ENCODE measurements around the gene NR1D1.

Gene NR1D1

DNA sequence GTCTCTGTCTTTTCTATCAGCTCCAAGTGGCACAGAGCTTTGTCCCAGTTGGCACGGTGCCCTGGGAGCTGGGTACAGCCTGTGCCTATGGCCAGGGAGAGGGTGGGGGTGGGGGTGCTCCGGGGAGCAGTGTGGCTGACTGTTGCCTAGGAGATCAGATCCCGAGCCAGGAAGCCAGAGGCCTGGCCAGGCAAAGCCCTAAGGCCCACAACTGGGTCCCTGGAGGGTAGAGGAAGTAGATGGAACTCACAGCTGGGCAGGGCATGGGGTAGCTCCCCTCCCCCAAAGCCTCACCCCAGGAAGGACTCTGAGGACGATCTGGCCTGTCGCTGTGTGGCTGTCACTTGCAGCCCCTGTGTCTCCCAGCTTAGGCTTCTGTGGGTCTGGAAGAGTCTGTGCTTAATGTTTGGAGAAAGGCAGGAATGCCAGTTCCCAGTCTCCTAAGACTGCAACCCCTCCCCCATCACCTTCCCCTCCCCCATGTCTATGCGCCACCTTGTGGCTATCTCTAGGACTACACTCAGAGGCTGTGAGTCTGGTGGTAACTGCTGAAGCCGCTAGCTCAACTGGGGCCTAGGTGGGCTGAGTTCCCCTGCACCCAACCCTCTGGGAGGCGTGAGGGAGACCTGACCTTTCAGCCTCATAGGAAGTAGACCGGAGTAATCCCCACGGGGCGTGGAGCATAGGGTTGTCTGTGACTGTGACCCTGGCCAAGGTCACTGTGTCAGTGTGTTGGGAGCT is 25.0 kb downstream of the NR1D1 start:
- DNase-seq (ENCODE audit: low read depth), result peak; percentile 50

GRCh38 chr17:40074871-40075200 is 25.6 kb downstream of the NR1D1 start:
- DNase-seq (ENCODE audit: low read depth), result no peak

DNA sequence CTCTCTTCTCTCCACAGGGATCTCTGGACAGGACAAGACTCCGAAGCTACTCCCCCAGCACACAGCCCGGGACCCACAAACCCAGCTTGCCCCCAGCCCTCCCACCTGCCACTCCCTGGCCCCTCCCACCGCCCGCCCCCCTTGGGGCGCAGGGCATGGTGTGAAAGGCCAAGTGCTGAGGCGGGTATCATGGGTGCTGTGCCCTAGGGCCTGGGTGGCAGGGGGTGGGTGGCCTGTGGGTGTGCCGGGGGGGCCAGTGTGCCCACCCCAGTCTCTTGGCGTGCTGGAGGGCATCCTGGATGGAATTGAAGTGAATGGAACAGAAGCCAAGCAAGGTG is 26.2 kb downstream of the NR1D1 start:
- no peak for DNase-seq (ENCODE audit: low read depth)

- no peak for DNase-seq (ENCODE audit: low read depth)
Observed at GRCh38 chr17:40073454-40074174, 26.8 kb downstream of the NR1D1 start.

GRCh38 chr17:40072735-40073346 is 27.5 kb downstream of the NR1D1 start:
- no peak for DNase-seq (ENCODE audit: low read depth)

DNA sequence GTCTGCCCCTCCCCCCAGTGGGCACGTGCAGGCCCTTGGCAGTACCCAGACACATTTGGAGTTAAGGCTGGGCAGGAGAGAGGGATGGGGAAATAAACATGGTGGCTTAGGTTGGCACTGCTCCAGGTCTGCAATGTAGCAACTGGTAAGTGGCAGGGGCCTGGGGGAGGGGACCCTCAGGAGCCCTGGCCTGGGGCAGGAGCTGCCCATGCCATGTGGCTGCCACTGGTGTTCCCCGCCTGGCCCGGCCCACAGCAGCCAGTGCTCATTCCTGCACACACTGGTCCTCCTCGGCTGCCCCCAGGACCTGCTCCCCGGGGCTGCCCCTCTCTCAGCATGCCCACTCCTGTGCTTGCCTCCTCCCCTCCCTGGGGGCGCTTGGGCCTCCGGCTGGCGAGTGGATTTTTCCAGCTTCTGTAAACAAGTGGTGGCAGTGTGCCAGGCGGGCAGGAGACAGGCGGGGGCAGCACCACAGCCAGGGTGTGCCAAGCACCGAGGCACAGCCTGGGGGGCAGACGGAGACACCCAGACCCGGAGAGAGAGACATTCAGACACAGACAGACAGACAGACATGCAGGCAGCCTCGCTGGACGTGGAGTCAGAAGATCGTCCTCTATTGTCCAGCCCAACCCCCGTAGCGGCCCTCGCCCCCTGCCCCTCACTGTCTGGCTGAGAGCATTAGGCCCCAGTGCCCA is 28.2 kb downstream of the NR1D1 start:
- DNase-seq (ENCODE audit: low read depth), result no peak

DNA sequence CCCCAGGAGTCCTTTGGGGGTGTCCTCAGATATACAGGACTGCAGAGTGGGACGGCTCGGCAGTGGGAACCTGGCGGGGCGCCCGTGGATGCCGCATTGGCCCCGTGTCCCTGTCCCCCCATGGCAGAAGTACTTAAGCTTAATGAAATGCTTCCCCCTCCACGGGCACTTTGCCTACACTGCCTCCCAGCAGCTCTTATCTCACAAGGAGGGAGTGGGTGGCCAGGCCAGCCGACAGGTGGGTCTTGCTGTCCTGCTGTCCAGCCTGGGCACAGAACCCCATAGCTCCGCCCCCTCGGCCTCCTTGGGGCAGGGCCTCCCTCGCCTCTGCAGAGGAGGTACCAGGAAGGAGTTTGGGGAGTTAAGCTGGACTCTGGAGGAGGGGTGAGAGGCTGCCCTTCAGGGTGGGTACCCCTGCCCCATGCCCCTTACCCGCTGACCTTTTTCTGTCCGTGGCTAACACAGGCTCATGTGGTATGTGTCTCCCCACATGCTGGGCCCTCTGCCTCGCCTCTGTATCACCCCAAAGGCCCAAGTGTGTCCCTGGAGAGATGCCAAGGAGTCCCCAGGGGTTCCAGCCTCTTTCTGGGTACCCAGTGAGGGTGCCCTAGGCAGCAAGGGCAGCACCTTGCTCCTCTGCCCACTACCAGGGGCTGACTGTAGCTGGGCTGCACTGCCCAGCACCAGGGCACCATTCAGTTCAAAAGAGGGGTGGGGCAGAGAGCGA is 28.9 kb downstream of the NR1D1 start:
- no peak for DNase-seq (ENCODE audit: low read depth)

DNA sequence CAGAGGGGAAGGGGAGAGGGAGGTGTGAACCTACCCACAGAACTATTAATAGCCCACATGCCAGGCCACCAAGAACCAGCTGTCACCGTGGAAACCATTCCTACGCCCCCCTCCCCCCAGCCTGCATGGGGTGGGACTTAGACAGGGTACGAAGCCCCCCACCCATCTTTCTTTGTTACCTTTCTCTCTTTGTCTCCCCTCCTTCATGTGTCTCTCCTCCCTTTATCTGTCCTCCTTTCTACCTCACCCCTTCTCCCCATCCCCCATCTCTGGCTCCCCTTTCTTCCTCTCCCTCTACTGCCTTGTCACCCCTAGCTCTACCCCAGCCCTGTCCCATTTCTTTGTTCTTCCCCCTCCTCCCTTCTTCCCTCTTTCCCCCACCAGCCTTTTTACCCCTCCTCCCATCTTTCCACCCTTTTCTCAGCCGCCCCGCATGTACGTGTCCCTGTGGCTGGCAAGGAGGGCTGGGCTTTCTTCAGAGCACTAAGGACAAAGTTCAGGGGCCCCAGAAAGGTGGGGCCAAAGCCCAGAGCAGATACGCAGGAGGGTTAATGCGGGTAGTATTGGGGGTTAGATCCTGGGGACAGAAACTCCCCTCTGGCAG is 29.6 kb downstream of the NR1D1 start:
- DNase-seq (ENCODE audit: low read depth), result no peak

DNA sequence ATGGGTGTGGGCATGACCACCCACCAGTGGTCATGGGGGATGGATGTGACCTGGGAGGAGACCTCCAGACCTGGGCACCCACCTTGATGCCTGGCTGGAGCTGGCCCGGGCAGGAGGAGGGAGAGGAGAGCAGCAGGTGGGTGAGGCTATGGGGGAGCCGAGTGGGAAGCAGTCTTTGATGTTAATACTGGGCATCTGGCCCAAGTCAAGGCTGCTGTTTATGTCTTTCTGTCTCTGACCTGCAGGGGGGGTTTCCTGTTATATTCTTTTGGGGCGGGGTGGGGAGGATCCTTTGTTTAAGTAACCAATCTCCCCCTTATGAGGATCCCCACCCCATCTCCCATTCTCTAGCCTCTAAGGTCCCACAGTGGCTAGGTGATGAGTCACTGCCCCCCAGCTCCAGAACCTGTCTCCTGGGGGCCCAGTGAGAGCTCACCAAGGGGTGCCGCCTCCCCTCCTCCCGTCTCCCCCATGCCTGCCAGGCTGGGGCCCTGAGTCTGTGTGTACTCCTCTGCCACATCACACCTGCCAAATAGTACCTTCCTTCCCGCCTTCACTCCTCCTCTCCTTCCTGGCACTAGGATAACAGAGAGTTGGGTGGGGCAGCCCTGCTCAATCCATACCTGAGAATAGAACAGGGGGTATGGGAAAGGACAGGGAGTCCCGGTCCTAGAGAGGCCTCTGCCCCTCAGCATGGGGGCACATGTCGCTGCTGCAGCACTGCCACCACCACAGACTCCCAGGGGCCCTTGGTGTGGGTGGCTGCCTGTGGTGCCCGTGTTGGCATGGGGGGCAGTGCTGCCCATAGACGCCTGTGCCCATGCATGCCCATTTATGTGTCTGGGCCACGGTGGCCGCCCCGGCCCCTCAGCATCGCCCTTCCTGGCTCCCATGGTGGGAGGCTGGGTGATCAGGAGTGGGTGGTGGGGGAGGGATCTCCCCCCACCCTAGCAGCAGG is 30.4 kb downstream of the NR1D1 start:
- no peak for DNase-seq (ENCODE audit: low read depth)

DNA sequence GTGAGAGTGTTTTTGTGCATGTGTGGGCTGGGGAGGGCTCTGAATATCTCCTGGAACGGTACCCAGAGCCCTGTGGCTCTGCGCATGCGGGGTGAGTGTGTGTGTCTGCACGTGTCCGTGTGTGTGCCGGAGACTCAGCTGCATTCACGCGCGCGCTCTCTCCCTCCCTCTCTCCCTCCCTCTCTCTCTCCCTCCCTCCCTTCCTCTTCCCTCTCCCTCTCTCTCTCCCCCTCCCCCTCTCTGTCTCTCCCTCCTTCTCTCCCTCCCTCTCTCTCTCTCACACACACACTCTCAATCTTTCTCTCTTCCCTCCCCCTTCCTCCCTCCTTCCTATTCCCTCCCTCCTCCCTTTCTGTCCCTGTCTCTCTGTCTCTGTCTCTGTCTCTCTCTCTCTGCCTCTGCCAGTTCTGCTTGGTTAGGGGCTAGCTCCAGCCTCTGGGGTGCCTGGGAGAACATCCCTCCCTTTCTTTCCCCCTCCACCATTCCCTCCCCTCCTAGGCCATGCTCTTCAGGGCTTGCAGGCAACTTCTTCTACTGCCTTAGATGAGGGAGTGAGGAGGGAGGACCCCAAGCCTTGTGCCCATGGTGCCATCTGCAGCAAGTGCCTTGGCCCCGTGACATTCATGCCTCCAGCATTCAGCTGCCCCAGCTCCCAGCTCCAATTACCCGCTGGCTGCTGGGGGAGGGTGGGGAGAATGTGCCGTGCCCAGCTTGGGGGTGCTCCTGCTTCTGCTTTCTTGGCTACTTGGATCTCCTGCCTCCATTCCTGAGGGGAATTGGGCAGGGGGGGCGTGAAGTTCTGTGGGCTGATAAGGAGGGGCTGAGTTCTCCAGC is 31.3 kb downstream of the NR1D1 start:
- DNase-seq (ENCODE audit: low read depth), result peak; percentile 64

DNA sequence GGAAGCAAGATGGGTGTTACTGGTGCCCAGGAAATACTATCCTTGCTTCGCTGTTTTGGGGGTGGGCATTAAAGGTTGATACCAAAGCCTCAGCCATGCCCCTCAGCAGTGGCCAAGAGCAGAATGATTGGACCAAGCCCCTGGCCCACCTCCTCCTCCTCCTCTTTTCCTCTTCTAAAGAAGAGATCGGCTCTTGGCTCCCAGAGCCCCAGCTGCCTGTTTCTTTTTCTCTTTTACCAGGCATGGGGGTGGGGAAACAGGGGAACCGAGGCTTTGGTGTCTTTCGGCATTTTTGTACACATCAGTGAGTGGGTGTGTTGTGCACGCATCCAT is 31.8 kb downstream of the NR1D1 start:
- no peak for DNase-seq (ENCODE audit: low read depth)

DNA sequence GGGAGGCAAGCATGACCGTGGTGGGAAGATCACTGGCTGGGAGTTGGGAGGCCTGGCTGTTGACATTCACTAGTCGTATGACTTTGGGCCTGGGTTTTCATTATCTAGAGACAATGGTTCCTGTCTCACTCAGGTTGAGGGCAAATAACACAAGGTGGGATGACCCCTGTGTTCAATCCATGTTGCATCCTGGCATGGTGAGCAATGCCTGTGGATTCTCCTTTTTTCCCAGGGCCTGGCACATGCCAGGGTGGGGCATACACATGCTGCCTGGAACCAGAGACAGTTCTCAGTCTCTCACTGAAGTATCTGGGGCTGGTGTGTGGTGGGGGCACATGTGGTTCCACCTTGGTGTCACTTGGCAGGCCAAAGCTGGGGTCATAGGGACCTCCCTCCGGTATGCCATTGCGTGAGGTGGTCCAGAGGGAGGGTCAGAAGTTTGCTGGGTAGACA is 32.2 kb downstream of the NR1D1 start:
- DNase-seq (ENCODE audit: low read depth), result no peak

GRCh38 chr17:40067710-40068109 is 32.7 kb downstream of the NR1D1 start:
- DNase-seq (ENCODE audit: low read depth), result no peak

- DNase-seq (ENCODE audit: low read depth), result no peak
Observed at GRCh38 chr17:40065769-40066510, 34.4 kb downstream of the NR1D1 start.

GRCh38 chr17:40064971-40065768 is 35.2 kb downstream of the NR1D1 start:
- DNase-seq (ENCODE audit: low read depth), result no peak

- DNase-seq (ENCODE audit: low read depth), result no peak
Observed at GRCh38 chr17:40063901-40064531, 36.4 kb downstream of the NR1D1 start.

- DNase-seq (ENCODE audit: low read depth), result no peak
Observed at GRCh38 chr17:40063187-40063771, 37.1 kb downstream of the NR1D1 start.
